Upper lobe of left lung (tissue), 4 donors: Measurements from ENCODE around the gene RERE.

Experiments used
- POLR2AphosphoS5 ChIP-seq, 2 donors: sonication (generic); formaldehyde crosslinking; IDR thresholded peaks; one replicate each; pipeline ENCODE4 v1.5.1; 2017; ENCODE audit warnings: antibody characterized with exemption in 2 of 2
- TF ChIP-seq, protein P1 (sequence below), 6 experiments: fragments of 450-650 bp in 4 of 6; fragments of 200-600 bp in 2 of 6; sonication (generic) in 2 of 6; IDR thresholded peaks; one replicate each; pipeline ENCODE4 v1.5.1; 2016 to 2019; ENCODE audit warnings: antibody characterized with exemption in 6 of 6

DNA sequence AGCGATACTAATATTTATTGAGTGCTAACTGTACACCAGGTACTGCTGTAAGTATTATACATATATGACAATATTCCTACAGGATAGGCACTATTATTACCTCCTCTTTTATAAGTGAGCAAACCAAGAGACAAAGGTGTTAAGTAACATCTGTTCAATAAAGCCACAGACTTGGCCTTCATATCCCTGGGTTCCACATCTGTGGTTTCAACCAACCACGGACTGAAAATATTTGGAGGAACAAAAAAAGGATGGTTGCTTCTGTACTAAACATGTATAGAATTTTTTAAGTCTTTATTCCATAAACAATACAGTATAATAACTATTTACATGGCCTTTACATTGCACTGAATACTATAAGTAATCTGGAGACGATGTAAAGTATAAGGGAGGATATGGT is 95.1 kb downstream of the RERE start:
- TF ChIP-seq, protein P1, sequence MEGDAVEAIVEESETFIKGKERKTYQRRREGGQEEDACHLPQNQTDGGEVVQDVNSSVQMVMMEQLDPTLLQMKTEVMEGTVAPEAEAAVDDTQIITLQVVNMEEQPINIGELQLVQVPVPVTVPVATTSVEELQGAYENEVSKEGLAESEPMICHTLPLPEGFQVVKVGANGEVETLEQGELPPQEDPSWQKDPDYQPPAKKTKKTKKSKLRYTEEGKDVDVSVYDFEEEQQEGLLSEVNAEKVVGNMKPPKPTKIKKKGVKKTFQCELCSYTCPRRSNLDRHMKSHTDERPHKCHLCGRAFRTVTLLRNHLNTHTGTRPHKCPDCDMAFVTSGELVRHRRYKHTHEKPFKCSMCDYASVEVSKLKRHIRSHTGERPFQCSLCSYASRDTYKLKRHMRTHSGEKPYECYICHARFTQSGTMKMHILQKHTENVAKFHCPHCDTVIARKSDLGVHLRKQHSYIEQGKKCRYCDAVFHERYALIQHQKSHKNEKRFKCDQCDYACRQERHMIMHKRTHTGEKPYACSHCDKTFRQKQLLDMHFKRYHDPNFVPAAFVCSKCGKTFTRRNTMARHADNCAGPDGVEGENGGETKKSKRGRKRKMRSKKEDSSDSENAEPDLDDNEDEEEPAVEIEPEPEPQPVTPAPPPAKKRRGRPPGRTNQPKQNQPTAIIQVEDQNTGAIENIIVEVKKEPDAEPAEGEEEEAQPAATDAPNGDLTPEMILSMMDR (IDR thresholded peaks at IDR 0.05) = no peak
- no peak for TF ChIP-seq POLR2AphosphoS5 (IDR thresholded peaks at IDR 0.05)
